Measurements from ENCODE around the gene NPRL2. TPM values are rescaled to one million over a fixed set of nuclear protein-coding genes. Genes with fewer than 3 reads are reported as not detected.

Gene NPRL2
- total and polyA plus RNA-seq, 2 experiments from 2014 or later = 33.2 to 51.9 TPM

DNA sequence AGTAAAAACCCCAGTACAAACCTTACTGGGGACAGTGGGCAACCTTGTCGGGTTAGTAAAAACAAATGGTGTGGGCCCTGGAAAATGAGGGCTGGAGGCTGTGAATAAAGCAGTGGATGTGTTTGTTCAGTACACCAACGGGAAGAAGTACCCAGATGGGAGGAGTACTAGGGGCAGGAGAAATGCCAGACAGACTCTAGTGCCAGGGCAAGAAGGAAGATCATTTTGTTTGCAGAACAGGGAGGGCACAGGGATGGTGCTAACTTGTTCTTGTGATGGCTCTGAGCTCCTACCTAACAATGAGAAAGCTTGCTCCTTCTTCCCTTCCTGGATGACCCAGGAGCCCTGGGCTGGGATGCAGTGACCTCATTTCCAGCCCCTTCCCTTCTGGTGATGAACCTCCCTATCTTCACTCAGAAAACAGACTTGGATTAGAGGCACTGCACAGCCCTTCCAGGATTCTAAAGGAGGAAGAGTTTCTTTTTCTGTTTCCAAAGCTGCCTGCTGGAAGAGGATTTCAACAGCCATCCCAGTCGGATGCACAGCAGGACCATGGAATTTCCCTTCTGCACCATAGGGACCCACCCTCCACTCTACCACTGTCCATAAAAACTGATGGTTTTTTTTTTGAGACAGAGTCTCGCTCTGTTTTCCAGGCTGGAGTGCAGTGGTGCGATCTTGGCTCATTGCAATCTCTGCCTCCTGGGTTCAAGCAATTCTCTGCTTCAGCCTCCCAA lies 16.1 kb downstream of the NPRL2 start:
- peaks cover 3% of the 10 kb centered on the region for H3K27me3 ChIP-seq
- TF ChIP-seq, protein P1, sequence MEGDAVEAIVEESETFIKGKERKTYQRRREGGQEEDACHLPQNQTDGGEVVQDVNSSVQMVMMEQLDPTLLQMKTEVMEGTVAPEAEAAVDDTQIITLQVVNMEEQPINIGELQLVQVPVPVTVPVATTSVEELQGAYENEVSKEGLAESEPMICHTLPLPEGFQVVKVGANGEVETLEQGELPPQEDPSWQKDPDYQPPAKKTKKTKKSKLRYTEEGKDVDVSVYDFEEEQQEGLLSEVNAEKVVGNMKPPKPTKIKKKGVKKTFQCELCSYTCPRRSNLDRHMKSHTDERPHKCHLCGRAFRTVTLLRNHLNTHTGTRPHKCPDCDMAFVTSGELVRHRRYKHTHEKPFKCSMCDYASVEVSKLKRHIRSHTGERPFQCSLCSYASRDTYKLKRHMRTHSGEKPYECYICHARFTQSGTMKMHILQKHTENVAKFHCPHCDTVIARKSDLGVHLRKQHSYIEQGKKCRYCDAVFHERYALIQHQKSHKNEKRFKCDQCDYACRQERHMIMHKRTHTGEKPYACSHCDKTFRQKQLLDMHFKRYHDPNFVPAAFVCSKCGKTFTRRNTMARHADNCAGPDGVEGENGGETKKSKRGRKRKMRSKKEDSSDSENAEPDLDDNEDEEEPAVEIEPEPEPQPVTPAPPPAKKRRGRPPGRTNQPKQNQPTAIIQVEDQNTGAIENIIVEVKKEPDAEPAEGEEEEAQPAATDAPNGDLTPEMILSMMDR (IDR thresholded peaks at IDR 0.05; ENCODE audit: low read depth, low read length) = no peak
- peak overlapping the region; percentile 9 for H3K27ac ChIP-seq
- DNase-seq (ENCODE audit: low read depth in 1 of 2, low spot score in 1 of 2) = no peak
- peaks cover 11% of the 10 kb centered on the region for H3K4me1 ChIP-seq (ENCODE audit: low read depth)
- H3K9me3 ChIP-seq (ENCODE audit: low read depth) = no peaks in the 10 kb centered on the region
- H3K36me3 ChIP-seq = peaks cover 27% of the 10 kb centered on the region
- H3K4me3 ChIP-seq = no peak overlapping the region

GRCh38 chr3:50333744-50334328 lies 16.7 kb downstream of the NPRL2 start:
- TF ChIP-seq, protein P1 (IDR thresholded peaks at IDR 0.05; ENCODE audit: low read depth, low read length) = no peak
- Histone ChIP-seq H3K9me3 (ENCODE audit: low read depth) (no peaks in the 10 kb centered on the region), H3K27ac (peak overlapping the region; percentile 9), H3K4me3 (no peak overlapping the region), H3K36me3 (peaks cover 31% of the 10 kb centered on the region), H3K27me3 (no peaks in the 10 kb centered on the region), H3K4me1 (ENCODE audit: low read depth) (peaks cover 11% of the 10 kb centered on the region)
- peak in 1 of 2 donors; percentile 89 for DNase-seq (ENCODE audit: low read depth in 1 of 2, low spot score in 1 of 2)

DNA sequence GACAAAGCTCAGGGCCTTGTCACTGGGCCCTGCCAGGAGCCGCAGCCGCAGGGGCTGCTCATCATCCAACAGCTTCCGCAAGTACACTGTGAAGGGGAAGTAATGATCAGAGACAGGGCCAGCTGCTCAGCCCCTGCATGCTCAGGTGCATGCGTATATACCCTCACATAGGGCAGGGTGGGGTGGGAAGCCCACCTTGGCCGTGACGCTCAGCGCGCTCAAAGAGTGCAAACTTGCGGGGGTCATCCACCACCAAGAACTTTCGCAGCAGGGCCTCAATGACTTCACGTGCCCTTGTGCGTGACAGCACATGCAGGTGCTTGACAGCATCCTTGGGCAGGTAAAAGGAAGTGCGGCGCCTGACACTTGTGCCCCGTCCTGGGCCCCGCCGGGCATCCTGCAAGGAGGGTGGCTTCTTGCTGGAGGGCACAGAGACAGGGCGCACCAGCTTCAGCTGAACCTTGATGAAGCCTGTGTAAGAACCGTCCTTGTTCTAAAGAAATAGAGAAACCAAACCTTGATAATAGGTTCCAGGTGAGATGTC lies 19.1 kb downstream of the NPRL2 start:
- Histone ChIP-seq H3K27me3 (no peaks in the 10 kb centered on the region), H3K4me1 (ENCODE audit: low read depth) (peaks cover 10% of the 10 kb centered on the region), H3K27ac (no peak overlapping the region), H3K36me3 (peaks cover 31% of the 10 kb centered on the region), H3K4me3 (no peak overlapping the region), H3K9me3 (ENCODE audit: low read depth) (no peaks in the 10 kb centered on the region)
- no peak for DNase-seq (ENCODE audit: low read depth in 1 of 2, low spot score in 1 of 2)
- TF ChIP-seq, protein P1 (IDR thresholded peaks at IDR 0.05; ENCODE audit: low read depth, low read length) = no peak

DNA sequence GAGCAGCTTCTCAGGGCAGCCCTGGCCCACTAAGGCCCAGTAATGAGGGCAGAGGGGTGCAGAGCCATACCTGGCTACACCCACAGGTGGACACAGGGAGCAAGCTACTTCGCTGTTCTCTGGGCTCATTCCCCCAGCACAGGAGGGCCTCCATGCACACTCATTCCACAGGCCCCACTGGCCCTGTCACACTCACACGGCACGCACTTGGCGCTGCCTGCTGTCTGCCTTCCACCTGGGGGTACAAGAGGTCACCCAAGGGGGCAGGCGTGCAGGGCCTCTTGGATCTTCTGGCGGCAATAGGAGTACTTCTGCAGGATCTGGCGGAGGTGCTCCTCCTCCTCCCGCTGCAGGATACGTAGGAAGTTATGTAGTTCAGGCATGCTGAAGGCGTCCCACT lies 20.2 kb downstream of the NPRL2 start:
- TF ChIP-seq, protein P1 (IDR thresholded peaks at IDR 0.05; ENCODE audit: low read depth, low read length) = no peak
- H3K4me3 ChIP-seq = no peak overlapping the region
- H3K27ac ChIP-seq = no peak overlapping the region
- peaks cover 31% of the 10 kb centered on the region for H3K36me3 ChIP-seq
- peaks cover 6% of the 10 kb centered on the region for H3K4me1 ChIP-seq (ENCODE audit: low read depth)
- no peaks in the 10 kb centered on the region for H3K27me3 ChIP-seq
- no peaks in the 10 kb centered on the region for H3K9me3 ChIP-seq (ENCODE audit: low read depth)
- DNase-seq (ENCODE audit: low read depth in 1 of 2, low spot score in 1 of 2) = no peak

- Histone ChIP-seq H3K36me3 (peaks cover 31% of the 10 kb centered on the region), H3K4me3 (peak within 1 kb of the TSS; percentile 87), H3K27me3 (no peaks in the 10 kb centered on the region), H3K27ac (peak within 1 kb of the TSS; percentile 78), H3K4me1 (ENCODE audit: low read depth) (peaks cover 9% of the 10 kb centered on the region), H3K9me3 (ENCODE audit: low read depth) (no peaks in the 10 kb centered on the region)
- peak; percentile 97 to 100 for DNase-seq (ENCODE audit: low read depth in 1 of 2, low spot score in 1 of 2)
- TF ChIP-seq, protein P1 (IDR thresholded peaks at IDR 0.05; ENCODE audit: low read depth, low read length) = no peak
Measured at GRCh38 chr3:50327943-50328691, 22.5 kb downstream of the NPRL2 start, which contains the start of gene TUSC2. Gene TUSC2 (minus strand): TSS chr3:50328223. CDS start chr3:50328099, 124 bp downstream.
